ENCODE data around the gene MTCH1.

MTCH1 gene

GRCh38 chr6:37017606-37018197, 31.7 kb upstream of the MTCH1 start:
- DNase-seq (ENCODE audit: low spot score), result no peak

GRCh38 chr6:37016995-37017394, 31.0 kb upstream of the MTCH1 start:
- no peak for DNase-seq (ENCODE audit: low spot score)

GRCh38 chr6:37015532-37015931, 29.5 kb upstream of the MTCH1 start:
- no peak for DNase-seq (ENCODE audit: low spot score)

- no peak for DNase-seq (ENCODE audit: low spot score)
Observed at GRCh38 chr6:37014667-37015066, 28.7 kb upstream of the MTCH1 start.

GRCh38 chr6:37013516-37014491, 27.8 kb upstream of the MTCH1 start:
- no peak for DNase-seq (ENCODE audit: low spot score)

DNA sequence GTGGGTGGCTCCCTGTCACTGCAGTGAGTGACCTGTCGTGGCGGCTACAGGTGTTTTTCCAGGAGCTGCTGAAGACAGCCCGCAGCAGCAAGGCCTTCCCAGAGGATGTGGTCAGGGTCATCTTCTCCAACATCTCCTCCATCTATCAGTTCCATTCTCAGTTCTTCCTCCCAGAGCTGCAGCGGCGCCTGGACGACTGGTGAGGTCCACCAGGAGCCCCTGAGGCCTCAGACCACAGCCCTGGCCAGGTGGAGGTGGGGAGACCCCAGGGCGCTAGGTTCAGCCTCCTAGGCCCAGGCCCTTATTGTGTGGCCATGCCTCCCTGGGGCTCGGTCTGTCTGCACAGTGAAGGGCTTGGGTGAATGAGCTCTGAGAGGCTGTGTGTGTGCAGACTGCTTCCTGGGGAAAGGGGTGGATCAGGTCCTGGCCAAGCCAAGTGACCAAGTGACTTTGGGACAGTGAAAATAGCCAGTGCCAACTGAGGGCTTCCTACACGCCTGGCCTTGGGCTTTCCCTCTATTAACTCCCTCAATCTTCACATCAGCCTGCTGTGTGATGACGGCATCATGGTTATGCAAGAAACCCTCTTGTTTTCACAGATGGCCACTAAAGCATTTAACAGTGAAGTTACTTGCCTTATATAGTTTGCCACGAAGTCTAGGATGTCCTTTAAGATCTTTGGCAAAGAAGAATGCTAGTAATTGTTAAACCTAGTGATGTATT, 25.8 kb upstream of the MTCH1 start:
- no peak for DNase-seq (ENCODE audit: low spot score)

GRCh38 chr6:37010402-37010892, 24.5 kb upstream of the MTCH1 start:
- no peak for DNase-seq (ENCODE audit: low spot score)

DNA sequence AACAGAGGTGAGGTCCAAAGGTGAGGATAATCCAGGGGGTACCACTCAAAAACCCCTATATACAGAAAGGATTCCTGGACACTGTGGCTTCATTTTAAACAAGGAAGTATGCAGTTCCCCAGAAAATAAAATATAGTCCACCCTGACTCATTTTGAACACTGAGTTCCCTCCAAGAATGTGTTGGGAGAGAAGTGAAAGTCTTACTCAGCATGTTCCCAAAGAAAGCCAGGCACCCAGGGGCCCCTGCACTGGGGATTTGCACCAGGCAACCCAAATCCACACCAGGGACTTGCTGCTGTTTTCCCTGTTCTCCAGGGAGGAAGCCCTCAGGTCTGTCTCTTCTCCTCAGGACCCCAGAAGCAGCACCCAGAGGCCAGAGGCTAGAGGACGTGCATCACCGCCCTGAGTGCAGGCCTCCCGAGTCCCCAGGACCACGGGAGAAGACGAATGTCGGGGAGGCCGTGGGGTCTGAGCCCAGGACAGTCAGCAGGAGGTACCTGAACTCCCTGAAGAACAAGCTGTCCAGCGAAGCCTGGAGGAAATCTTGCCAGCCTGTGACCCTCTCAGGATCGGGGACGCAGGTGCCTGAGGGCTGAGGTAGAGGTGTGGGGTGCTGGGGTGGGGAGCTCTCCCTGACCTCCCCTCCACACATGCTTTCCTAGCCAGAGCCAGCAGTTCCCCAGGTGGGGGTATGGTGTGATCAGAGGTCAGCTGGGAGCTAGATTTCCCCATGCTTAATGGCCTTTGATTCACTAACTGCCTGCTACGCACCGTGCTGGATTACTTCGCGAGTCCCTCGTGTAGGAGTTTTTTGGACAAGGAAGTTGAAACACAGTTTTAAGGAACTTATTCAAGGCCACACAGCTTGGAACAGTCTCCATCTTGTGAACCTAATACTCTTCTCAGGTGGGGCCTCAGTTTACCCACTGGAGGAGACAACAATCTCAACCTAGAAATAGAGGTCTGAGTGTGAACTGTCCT, 22.8 kb upstream of the MTCH1 start:
- no peak for DNase-seq (ENCODE audit: low spot score)

DNA sequence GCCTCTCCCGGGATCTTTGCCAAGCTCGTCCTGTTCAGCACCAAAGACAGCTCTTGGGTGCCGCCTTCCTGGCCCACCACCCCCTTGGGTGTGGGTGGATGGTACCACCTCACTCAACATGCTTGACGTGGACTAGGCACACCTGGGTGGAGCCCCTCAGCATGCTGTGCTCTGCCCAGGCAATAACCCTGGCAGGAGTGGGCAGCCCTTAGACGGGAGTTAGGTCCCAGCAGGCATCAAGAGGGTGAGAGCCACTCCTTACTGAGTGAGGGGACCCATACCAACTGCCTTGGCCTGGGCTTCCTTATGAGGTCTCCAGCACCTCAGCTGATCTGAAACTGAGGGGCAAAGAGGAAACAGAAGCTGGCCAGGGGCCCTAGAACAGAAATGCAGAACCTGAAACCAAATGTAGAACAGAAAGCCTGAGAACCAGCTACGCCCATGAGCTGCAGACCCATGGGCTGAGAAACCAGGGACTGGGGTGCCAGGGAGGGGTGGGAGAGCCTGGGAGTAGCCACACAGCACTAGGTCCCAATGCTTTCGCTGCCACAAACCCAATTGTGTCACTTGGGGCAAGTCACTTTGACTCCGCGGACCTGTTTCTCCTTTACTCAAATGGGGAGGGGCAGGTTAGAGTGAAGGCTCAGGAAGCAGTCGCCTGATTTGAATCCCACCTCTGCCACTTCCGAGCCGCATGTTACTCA, 21.5 kb upstream of the MTCH1 start:
- DNase-seq (ENCODE audit: low spot score), result no peak

- no peak for DNase-seq (ENCODE audit: low spot score)
Observed at GRCh38 chr6:37006793-37007339, 20.9 kb upstream of the MTCH1 start.

DNA sequence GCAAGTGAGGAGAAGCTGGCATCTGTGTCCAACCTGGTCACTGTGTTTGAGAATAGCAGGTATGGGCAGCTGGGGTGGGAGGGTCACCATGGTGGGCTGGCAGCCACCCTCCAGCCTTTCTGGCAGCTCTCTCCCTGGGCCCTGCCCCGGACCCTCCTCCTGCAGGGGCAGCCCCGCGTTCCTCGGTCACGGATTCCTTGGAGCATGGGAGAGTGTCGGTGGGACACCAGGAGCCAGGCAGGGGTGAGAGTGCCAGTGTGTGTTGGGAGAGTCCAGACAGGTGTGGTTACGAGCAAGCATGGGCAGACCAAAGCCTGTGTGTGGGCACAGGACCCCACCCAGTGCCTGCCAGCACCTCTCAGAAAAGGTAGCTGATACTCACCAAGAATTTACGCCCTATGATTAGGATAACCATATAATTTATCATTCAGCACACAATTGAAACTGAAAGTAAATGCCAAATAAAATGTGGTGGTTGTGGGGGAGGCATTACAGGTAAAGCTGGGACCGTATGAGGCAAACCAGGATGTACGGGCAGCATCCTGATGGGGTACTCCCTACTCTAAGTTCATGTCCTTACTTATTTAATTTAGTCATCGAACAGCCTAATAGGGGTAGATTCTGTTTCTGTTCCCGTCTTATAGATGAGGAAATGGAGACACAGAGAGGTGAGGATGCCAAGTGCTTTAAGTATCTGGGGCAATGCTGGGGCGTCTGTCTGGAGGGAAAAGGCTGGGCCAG, 20.0 kb upstream of the MTCH1 start:
- peak; percentile 25 for DNase-seq (ENCODE audit: low spot score)

GRCh38 chr6:37005061-37005810, 19.2 kb upstream of the MTCH1 start, which contains the start of gene FGD2:
TSS of gene FGD2 (plus strand) at chr6:37005655. CDS start at chr6:37005818, 163 bp downstream.
- no peak for DNase-seq (ENCODE audit: low spot score)

- DNase-seq (ENCODE audit: low spot score), result no peak
Observed at GRCh38 chr6:37004044-37004980, 18.3 kb upstream of the MTCH1 start.

- no peak for DNase-seq (ENCODE audit: low spot score)
Observed at GRCh38 chr6:36999751-37000125, 13.7 kb upstream of the MTCH1 start.

DNA sequence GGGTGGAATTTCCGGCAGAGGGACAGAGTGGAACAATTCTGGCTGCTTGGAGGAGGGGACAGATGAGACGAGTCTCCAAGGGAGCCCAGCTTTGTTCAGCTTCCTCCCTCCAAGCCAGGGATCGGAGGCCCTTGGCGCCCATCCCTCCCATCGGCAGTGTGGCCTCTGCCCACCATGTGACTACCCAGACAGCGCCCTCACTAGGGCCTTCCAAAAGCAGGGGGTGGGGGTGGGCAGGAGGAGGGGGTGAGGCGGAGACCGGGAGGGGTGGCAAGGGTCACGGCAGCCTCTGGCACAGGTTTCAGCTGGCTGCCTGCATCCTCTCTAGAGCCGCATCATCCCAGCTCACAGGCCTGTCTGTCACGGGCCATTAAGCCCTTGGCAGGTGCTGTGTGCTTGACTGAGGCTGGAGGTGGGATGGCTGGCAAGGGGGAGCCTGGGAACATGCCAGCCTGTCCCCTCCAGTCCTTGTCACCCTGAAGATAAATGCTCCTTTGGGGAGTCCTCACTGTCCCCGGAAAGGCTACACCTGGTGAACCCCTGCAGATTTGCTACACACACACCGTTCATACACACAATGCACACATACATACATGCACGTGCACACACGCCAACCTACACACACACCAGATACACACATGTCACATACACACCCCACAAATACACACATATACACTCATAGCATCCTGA, 13.2 kb upstream of the MTCH1 start:
- no peak for DNase-seq (ENCODE audit: low spot score)

GRCh38 chr6:36998723-36999038, 12.7 kb upstream of the MTCH1 start:
- DNase-seq (ENCODE audit: low spot score), result no peak
